Measurements from ENCODE around the gene MED13L.

The MED13L gene

DNA sequence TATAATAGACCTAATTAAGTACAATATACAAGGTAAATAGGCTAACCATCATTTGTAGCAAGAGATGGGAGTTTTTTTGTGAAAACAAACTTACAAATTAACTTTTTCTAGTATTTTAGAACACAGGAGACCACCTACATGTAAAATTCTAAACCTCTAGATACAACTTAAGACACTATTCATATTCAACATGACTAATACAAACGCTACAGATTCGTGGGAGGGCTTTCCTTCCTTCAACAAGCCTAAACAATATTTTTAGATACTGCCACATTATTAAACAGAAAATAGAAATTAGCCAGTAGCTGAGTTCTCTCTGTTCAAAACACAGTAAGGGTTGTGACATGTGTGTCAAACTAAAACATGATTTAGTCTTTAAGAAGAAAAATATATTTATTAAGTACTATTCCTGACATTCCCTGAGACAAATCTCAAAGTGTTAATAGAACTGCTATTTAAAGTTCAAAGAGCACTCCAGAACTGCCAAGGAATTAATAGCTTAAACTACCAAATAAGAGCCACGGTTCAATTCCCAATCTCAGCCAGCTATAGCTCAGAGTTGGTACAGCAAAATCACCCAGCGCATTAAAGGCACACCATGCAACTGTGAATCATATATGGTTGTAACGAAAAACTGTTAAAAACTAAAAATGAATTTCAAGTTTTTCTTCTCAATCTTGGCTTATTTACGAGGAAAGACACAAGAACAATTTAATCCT, 10.7 kb downstream of the MED13L start:
- H3K9ac ChIP-seq (ENCODE audit: low read depth, low read length): no peak overlapping the region
- H3K9me3 ChIP-seq (ENCODE audit: control insufficient read depth, insufficient read depth, low read length): no peaks in the 10 kb centered on the region
- H3K4me3 ChIP-seq (ENCODE audit: low read depth, low read length): no peak overlapping the region
- H3K4me1 ChIP-seq (ENCODE audit: control insufficient read depth, insufficient read depth, low read length): peaks cover 20% of the 10 kb centered on the region
- H3K36me3 ChIP-seq (ENCODE audit: control insufficient read depth, insufficient read depth, low read length): no peaks in the 10 kb centered on the region
- no peaks in the 10 kb centered on the region for H3K27me3 ChIP-seq (ENCODE audit: control insufficient read depth, insufficient read depth, low read length)

DNA sequence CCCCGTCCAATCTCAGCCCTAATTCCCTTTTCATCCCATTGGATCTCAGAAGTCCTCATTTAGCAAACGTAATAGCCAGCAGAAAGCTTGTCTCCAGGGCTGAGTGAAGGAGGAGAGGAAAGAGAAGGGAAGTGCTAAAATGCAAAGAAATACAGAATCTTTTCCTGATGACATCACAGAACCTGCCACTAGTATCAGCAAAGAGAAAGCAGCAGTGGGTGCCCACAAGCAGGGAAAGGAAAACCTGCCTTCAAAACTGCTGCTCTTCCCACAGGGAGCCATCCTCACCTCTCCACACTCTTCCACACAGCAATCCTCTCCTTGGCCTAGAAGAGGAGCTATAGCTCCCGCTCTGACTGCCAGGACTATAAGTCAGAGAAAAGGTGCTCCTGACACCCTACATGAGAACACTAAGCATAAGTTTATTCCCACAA, 11.3 kb downstream of the MED13L start:
- H3K9ac ChIP-seq (ENCODE audit: low read depth, low read length): no peak overlapping the region
- no peak overlapping the region for H3K4me3 ChIP-seq (ENCODE audit: low read depth, low read length)
- H3K36me3 ChIP-seq (ENCODE audit: control insufficient read depth, insufficient read depth, low read length): no peaks in the 10 kb centered on the region
- no peaks in the 10 kb centered on the region for H3K27me3 ChIP-seq (ENCODE audit: control insufficient read depth, insufficient read depth, low read length)
- H3K4me1 ChIP-seq (ENCODE audit: control insufficient read depth, insufficient read depth, low read length): peaks cover 23% of the 10 kb centered on the region
- no peaks in the 10 kb centered on the region for H3K9me3 ChIP-seq (ENCODE audit: control insufficient read depth, insufficient read depth, low read length)

DNA sequence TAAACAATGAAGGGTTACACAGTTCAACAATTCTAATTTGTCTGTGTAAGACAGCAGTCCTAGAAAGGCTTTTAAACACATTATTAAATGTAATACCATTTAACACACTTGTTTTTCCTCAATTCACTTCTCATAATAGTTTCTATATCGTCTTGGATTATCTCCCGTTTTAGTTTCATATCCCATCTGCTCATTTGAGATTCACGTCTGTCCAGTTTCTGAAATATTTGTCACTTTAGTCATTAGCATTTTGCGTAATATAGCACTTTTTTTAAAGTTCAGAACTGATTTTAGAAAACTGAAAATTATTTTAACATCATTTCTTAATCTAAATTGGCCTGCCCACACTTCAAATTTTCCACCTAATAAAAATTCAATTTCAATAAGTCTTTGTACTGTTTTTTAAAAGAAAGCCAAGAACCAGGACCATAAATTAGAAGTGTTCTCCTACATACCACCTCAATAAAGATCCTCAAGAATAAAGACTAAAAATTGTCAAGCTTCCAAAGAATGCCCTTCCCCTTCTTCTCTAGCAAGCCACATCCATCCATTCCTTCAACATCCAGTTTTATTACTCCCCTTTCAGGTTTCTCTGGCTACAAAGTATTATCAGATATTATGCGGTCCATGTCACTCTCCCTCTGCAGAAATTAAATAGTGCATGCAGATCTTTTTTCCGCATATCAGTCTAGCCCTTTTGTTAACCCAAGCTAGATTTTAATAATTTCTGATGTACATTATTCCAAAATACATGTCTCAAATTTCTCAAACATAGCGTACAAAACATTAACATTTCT, 11.9 kb downstream of the MED13L start:
- no peaks in the 10 kb centered on the region for H3K27me3 ChIP-seq (ENCODE audit: control insufficient read depth, insufficient read depth, low read length)
- no peaks in the 10 kb centered on the region for H3K9me3 ChIP-seq (ENCODE audit: control insufficient read depth, insufficient read depth, low read length)
- peaks cover 23% of the 10 kb centered on the region for H3K4me1 ChIP-seq (ENCODE audit: control insufficient read depth, insufficient read depth, low read length)
- H3K36me3 ChIP-seq (ENCODE audit: control insufficient read depth, insufficient read depth, low read length): no peaks in the 10 kb centered on the region
- H3K9ac ChIP-seq (ENCODE audit: low read depth, low read length): no peak overlapping the region
- H3K4me3 ChIP-seq (ENCODE audit: low read depth, low read length): no peak overlapping the region

DNA sequence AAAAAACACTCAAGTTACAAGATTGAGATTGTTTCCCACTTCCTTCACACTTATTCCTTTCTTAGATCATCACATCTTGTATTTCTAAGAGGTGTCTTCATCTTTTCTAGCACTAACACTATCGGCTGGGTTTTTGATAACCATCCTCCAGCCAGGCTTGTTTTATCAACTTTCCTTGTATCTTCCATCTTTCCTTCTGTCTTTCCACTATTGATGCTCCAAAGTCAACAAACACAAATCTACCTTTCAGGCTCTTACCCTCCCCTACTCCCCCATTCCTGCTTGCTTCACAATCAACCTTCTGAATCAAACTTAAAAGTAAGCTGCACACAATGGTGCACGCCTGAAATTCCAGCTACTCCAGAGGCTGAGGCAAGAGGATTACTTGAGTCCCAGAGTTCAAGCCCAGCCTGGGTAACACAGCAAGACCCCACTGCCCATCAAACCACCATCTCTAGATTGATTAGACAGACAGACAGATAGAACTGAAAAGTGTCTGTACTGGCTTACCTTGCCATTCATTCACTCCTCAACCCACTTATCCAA, 12.9 kb downstream of the MED13L start:
- H3K36me3 ChIP-seq (ENCODE audit: control insufficient read depth, insufficient read depth, low read length): no peaks in the 10 kb centered on the region
- H3K27me3 ChIP-seq (ENCODE audit: control insufficient read depth, insufficient read depth, low read length): no peaks in the 10 kb centered on the region
- H3K4me1 ChIP-seq (ENCODE audit: control insufficient read depth, insufficient read depth, low read length): peaks cover 23% of the 10 kb centered on the region
- H3K4me3 ChIP-seq (ENCODE audit: low read depth, low read length): no peak overlapping the region
- H3K9ac ChIP-seq (ENCODE audit: low read depth, low read length): no peak overlapping the region
- H3K9me3 ChIP-seq (ENCODE audit: control insufficient read depth, insufficient read depth, low read length): no peaks in the 10 kb centered on the region

DNA sequence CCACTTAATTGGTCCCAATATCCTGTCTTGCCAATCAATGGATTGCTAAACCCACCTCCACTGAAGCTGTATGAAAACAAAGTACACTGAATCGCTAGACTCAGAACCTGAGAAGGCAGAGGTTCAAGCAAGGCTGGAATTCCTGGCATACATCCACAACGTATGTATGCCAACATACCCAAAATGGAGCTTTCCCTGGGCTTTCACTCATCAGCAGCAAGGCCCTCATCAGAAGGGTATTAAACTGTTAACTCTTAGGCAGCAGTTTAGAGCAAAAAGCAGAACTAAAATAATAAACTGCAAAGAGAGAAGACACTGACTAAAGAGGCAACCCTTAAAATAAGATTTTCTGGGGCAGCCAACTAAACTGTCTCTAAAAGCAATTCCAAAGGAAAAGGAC, 13.6 kb downstream of the MED13L start:
- Histone ChIP-seq H3K9me3 (ENCODE audit: control insufficient read depth, insufficient read depth, low read length) (no peaks in the 10 kb centered on the region), H3K4me1 (ENCODE audit: control insufficient read depth, insufficient read depth, low read length) (peaks cover 23% of the 10 kb centered on the region), H3K36me3 (ENCODE audit: control insufficient read depth, insufficient read depth, low read length) (no peaks in the 10 kb centered on the region), H3K4me3 (ENCODE audit: low read depth, low read length) (no peak overlapping the region), H3K9ac (ENCODE audit: low read depth, low read length) (no peak overlapping the region), H3K27me3 (ENCODE audit: control insufficient read depth, insufficient read depth, low read length) (no peaks in the 10 kb centered on the region)

DNA sequence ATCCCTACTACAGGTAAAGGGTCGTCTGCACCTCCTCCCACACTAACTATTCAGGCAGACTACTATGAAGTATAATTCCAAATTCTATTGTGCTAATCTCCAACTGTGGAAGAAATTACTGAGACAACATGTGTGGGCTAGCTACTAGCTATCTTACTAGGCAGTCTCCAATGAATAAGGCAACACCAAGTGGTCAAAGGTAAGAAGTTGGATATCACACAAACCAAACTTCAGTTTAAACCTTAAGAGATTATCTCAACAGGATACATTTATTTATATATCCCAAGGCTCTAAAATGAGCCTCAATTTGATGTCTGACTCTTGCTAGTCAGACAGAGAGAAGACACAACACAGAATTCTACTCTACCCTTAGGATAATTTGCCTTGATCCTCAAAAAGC, 14.1 kb downstream of the MED13L start:
- no peaks in the 10 kb centered on the region for H3K36me3 ChIP-seq (ENCODE audit: control insufficient read depth, insufficient read depth, low read length)
- no peaks in the 10 kb centered on the region for H3K27me3 ChIP-seq (ENCODE audit: control insufficient read depth, insufficient read depth, low read length)
- no peak overlapping the region for H3K4me3 ChIP-seq (ENCODE audit: low read depth, low read length)
- peaks cover 23% of the 10 kb centered on the region for H3K4me1 ChIP-seq (ENCODE audit: control insufficient read depth, insufficient read depth, low read length)
- H3K9ac ChIP-seq (ENCODE audit: low read depth, low read length): no peak overlapping the region
- H3K9me3 ChIP-seq (ENCODE audit: control insufficient read depth, insufficient read depth, low read length): no peaks in the 10 kb centered on the region

DNA sequence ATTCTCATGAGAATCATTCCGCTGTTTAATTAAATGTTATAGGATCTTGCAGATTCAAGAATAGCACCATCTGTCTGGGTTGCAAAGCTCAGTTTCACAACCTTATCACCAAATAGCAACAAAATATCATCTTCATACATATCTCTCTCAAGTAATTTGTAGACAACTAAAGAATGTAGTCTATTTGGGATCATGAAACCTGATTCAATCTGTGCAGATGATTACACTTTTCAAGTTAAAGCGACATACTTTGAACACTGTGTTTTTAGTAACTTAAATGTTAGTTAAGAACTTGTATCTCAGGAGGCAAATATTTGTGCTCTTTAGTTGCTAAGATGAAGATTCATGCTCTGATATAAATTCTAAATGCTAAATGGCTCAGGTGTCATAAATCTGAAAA, 14.8 kb downstream of the MED13L start:
- H3K9me3 ChIP-seq (ENCODE audit: control insufficient read depth, insufficient read depth, low read length): no peaks in the 10 kb centered on the region
- no peaks in the 10 kb centered on the region for H3K27me3 ChIP-seq (ENCODE audit: control insufficient read depth, insufficient read depth, low read length)
- no peak overlapping the region for H3K4me3 ChIP-seq (ENCODE audit: low read depth, low read length)
- no peak overlapping the region for H3K9ac ChIP-seq (ENCODE audit: low read depth, low read length)
- H3K4me1 ChIP-seq (ENCODE audit: control insufficient read depth, insufficient read depth, low read length): peaks cover 23% of the 10 kb centered on the region
- H3K36me3 ChIP-seq (ENCODE audit: control insufficient read depth, insufficient read depth, low read length): no peaks in the 10 kb centered on the region

DNA sequence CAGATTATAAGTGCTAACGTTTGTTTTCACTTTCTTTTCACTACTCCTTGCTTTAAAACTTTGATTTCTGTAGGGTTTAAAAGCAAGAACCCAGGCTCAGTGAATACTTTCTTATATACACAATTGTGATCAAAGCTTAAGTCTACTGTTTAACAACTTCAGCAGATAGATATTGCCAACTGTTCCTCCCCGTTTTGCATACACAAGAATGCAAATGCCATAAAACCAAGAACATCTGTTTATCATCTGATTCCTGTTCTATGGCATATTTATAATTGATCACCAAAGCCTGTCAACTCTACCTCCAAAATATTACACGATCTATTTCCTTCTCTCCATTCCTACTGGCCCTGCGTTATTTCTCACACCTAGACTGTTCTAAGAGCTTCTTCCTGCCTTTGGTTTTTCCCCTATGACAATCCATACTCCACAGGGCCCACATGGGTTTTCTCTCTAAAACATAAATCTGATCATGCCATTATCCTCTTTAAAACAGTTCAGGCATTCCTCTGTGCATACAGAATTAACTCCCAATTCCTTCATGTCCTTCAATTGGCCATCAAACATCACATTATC, 15.9 kb downstream of the MED13L start:
- H3K27me3 ChIP-seq (ENCODE audit: control insufficient read depth, insufficient read depth, low read length): no peaks in the 10 kb centered on the region
- H3K9me3 ChIP-seq (ENCODE audit: control insufficient read depth, insufficient read depth, low read length): no peaks in the 10 kb centered on the region
- H3K36me3 ChIP-seq (ENCODE audit: control insufficient read depth, insufficient read depth, low read length): no peaks in the 10 kb centered on the region
- H3K4me1 ChIP-seq (ENCODE audit: control insufficient read depth, insufficient read depth, low read length): peaks cover 19% of the 10 kb centered on the region
- H3K4me3 ChIP-seq (ENCODE audit: low read depth, low read length): no peak overlapping the region
- no peak overlapping the region for H3K9ac ChIP-seq (ENCODE audit: low read depth, low read length)

DNA sequence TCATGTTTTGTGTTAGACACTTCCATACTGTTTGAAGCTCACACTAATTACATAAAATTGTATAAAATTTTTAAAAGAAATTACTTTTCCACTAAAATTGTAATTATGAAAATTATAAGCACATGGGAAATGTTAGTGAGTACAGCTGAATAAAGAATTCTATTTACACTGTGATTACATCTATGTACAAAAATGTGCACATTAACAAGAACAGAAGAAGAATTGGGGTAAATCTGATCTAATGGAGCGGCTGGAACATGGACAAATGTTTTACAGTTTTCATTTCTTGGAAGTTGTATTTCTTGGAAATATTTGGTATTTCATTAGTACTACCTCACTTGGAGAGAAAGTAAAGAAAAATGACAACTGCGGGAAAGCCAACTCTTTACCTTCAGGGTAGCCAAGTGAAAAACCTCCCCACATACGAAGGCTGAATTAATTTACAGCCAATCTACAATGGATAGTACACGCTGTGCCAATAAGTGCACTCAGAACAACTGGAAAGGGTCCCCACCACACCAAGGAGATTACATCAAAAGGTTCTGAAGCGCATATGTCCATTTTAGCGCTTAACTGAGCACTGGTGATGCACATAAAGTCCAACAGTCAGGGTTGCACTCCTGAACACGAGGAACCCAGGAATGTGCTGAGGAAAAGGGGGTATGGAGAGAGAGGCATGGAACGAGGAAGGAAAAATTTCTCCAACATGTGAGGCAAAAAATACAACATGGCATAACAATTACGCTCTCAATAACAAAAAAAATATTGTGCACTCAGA, 17.5 kb downstream of the MED13L start:
- H3K9me3 ChIP-seq (ENCODE audit: control insufficient read depth, insufficient read depth, low read length): no peaks in the 10 kb centered on the region
- H3K4me1 ChIP-seq (ENCODE audit: control insufficient read depth, insufficient read depth, low read length): peaks cover 20% of the 10 kb centered on the region
- H3K9ac ChIP-seq (ENCODE audit: low read depth, low read length): no peak overlapping the region
- no peak overlapping the region for H3K4me3 ChIP-seq (ENCODE audit: low read depth, low read length)
- H3K36me3 ChIP-seq (ENCODE audit: control insufficient read depth, insufficient read depth, low read length): no peaks in the 10 kb centered on the region
- no peaks in the 10 kb centered on the region for H3K27me3 ChIP-seq (ENCODE audit: control insufficient read depth, insufficient read depth, low read length)

DNA sequence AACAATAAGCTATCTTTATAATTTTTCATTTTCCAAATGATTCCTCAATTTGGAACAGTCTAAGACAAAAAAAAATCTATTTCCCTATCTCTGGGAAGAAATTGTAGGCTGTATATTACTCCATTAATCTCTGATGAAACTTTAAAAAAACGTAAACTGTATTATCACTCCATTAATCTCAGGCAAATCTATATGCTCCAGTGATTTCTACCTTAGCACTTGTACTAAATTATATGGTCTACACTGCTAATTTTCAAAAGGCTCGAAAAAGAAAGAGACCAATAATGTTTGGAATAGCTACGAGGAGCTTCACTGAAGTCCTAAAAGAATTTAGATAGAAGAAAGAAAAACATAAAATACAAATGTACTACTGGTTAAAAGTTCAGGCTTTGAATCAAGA, 19.7 kb downstream of the MED13L start:
- no peaks in the 10 kb centered on the region for H3K27me3 ChIP-seq (ENCODE audit: control insufficient read depth, insufficient read depth, low read length)
- peaks cover 8% of the 10 kb centered on the region for H3K4me1 ChIP-seq (ENCODE audit: control insufficient read depth, insufficient read depth, low read length)
- H3K36me3 ChIP-seq (ENCODE audit: control insufficient read depth, insufficient read depth, low read length): no peaks in the 10 kb centered on the region
- no peak overlapping the region for H3K9ac ChIP-seq (ENCODE audit: low read depth, low read length)
- H3K9me3 ChIP-seq (ENCODE audit: control insufficient read depth, insufficient read depth, low read length): no peaks in the 10 kb centered on the region
- no peak overlapping the region for H3K4me3 ChIP-seq (ENCODE audit: low read depth, low read length)

DNA sequence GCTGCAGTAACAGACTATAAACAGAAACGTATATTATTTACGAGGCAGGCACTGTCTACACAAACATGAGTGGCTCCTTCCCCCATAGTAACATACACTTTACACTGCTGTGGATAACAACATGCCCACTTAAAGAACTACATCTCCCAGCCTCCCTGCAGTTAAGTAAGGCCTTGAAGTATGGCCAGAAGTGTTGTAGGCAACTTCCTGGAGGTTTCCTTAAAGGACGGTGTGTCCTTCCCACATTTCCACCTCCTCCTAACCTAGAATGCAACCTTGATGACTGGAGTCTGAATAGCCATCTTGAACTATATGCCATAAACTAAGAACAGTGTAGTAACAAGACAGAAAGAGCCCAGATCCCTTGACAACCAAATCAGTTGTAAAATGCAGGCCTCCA, 20.3 kb downstream of the MED13L start:
- no peak overlapping the region for H3K9ac ChIP-seq (ENCODE audit: low read depth, low read length)
- H3K9me3 ChIP-seq (ENCODE audit: control insufficient read depth, insufficient read depth, low read length): no peaks in the 10 kb centered on the region
- H3K36me3 ChIP-seq (ENCODE audit: control insufficient read depth, insufficient read depth, low read length): no peaks in the 10 kb centered on the region
- H3K4me1 ChIP-seq (ENCODE audit: control insufficient read depth, insufficient read depth, low read length): peaks cover 8% of the 10 kb centered on the region
- H3K4me3 ChIP-seq (ENCODE audit: low read depth, low read length): no peak overlapping the region
- H3K27me3 ChIP-seq (ENCODE audit: control insufficient read depth, insufficient read depth, low read length): no peaks in the 10 kb centered on the region

Measured in iPS-15b (cell line).